T-helper 9 cell (primary cell): ENCODE data around the gene POU2AF3.
"Not testable (repeated sequence)": the region's sequence is repeated elsewhere in the genome, so short reads cannot be mapped to it uniquely, and the experiment has no call there.

Source experiments
- DNase-seq: peaks from one replicate; pipeline ENCODE4 v3.0.0-alpha.2; 2020
- total RNA-seq, 2 donors: gene quantifications; one replicate each; lab custom pipeline; 2026; lab: John Stamatoyannopoulos, UW

The POU2AF3 gene, protein sequence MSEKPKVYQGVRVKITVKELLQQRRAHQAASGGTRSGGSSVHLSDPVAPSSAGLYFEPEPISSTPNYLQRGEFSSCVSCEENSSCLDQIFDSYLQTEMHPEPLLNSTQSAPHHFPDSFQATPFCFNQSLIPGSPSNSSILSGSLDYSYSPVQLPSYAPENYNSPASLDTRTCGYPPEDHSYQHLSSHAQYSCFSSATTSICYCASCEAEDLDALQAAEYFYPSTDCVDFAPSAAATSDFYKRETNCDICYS
- total RNA-seq, result 0 reads per million in 2 donors

DNA sequence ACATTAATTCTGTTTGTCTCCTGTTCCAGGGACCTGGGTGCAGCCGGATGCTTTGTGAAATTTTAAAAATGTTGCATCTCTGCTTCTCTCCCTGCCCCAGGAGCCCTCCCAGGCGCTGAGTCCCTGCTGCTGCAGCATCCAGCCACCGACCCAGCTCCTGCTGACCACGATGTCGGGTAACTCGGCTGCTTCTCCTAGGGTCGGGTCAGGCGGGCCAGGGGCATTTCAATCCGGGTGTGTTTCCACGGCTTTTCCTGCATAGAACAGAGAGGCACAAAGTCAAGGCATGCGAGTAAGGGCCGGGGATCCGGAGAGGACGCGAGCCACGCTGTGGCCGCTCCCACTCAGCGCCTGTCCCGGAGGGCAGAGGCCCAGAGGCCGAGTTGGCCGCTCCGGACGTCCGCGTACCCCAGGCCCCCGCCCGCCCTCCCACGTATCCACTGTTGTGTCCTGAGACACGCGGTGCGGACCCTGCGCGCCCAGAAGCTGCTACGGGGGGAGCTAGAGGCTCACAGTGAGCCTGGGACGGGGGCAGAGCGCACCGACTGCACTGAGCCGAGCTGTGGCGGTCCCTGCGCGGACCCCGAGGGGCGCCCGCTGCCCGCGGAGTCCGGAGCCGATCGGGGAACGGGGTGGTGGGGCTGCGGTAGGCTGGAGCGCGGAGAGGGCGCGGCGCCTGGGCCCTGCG, at the start of gene POU2AF3:
Gene POU2AF3 (plus strand): TSS at position 134 of the 688 bp plus-strand sequence. CDS start 36 bp downstream, at position 170.
- DNase-seq, result no peak

DNA sequence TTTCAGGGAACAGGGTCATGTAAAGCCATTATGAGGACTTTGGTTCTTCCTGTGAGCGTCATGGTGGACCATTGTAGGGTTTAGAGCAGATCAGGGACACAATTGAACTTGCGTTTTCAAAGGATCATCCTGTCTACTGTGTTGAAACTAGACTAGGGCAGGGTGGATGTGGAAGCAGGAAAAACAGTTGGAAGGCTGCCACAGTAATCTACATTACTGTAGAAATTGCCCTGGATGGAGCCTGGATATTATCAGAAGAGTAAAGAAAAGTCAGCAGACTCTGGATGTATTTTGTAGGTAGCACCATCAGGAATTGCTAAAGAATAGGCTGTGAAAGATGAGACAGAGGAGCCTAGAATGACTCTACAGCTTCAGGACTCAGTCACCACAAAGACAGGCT, 47.4 kb upstream of the POU2AF3 start:
- no peak for DNase-seq

DNA sequence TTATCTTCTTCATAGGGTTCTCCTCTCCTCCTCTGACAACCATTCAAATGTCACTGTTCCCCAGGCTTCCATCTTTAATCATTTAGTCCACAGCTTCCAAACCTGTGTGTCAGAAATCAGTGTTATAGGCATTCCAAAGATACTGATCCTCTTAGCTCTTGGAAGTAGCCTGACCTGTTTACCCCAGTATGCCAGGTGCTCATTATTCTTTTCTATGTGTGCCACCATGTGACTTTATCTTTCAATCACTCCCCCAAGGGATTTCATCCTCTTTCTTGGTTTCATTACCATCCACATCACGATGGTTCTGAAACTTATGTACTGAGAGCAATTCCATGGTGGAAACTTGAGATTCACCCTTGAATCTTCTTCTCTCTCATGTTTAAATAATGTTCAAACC, 45.2 kb upstream of the POU2AF3 start:
- DNase-seq, result no peak

DNA sequence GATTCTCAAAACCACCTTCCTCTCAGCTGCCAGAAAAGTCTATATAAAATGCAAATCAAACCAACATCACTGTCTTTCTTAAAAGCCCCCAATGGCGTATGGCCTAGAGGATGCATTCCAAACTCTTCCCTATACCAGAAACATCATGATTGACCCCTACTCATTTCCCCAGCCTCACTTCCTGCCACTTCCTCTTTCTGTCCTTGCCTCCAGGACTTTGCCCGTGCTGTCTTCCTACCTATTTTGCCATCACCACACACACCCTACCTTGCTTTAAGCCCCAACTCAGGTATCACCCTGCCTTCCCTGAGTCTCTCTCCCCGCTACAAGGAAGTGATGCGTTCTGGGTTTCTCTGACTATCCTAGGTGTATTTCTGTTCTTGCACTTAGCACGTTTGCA, 44.7 kb upstream of the POU2AF3 start:
- DNase-seq, result no peak

DNA sequence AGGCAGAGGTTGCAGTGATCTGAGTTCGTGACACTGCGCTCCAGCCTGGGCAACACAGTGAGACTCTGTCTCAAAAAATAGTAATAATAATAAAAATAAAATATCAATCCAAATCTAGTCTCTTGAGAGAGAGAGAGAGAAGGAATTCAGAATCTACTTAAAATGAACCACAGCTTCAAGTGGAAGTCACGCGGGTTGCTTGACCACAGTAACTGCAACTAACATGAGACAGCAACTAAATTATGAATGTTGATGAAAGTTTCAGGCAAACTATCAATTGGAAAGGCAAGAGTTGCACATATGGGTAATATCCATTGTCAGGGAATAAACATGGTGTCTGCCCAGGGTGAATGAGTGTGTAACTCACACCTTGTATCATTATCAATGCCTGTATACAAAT, 40.3 kb upstream of the POU2AF3 start:
- DNase-seq, result no peak

DNA sequence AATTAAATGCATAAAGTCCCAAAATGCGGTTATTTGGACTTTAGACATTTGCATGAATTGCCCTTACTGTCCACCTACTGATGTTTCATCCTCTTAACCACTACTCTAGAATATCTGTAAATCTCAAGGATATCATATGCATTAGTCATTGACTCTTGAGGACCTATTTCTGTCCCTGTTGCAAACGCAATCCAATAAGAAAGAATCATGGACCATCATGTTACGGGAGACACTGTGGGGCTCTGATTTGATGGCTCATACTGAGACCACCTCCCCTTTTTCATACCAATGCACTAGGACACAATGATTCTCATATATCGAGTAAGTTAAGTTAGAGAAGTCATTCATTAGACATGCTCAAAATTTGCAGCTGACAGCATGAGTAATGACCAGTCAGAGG, 38.5 kb upstream of the POU2AF3 start:
- DNase-seq, result no peak

DNA sequence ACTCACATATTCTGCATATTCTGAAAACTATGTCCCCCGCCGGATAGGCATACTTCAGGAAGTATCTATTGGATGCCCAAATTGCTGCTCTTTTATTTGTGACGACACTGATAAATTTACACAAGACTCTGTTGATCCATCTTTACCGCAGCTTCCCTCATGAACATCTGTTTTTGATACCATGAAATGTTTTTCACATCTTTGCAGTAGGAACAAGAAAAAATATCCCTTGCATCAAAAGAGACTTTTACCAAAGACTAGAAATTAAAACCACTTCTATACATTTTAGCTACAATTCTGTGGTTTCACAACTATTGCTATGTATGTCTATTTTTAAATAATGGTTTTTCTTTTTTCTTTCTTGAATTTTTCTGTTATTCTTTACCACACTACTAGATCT, 37.5 kb upstream of the POU2AF3 start:
- DNase-seq, result no peak

DNA sequence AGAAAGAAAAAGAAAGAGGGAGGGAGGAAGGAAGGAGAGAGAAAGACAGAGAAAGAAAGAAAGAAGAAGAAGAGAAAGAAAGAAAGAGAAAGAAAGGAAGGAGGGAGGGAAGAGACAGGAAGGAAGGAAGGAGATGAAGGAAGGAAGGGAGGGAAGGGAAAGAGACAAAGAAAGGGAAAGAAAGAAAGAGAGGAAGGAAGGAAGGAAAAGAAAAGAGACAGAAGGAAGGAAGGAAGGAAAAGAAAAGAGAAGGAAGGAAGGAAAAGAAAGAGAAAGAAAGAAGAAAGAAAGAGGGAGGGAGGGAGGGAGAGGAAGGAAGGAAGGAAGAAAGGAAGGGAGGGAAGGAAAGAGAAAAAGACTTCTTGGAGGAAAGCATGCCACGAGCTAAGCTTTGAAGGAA, 33.7 kb upstream of the POU2AF3 start:
- DNase-seq, result no peak

DNA sequence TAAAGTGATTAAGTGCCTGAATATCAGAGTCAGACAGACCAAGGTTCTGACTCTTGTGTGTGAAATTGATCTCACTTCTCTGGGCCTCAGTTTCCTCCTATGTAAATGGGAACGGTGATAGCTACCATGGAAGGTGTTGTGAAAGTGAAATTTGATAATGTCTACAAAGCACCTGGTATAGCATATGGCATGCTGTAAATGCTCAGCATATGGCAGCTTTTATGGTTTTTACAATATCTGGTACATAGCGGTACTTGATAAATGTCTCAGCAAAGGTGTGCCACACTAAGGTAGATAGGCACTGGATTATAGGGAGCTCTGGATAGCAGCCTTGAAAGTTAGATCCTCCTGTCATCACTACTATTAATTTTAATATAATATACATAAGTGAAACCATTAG, 32.9 kb upstream of the POU2AF3 start:
- no peak for DNase-seq

DNA sequence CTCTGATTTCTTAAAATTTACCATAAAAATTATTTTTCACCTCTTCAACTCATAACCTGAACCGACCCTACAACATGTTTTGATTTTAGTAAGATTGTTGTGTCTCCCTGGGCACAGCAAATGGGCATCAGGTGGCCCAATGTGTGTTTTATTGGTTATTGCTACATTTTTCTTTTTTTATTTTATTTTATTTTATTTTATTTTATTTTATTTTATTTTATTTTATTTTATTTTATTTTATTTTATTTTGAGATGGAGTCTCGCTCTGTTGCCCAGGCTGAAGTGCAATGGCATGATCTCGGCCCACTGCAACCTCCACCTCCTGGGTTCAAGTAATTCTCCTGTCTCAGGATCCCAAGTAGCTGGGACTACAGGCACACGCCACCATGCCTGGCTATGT, 30.0 kb upstream of the POU2AF3 start:
- not testable (repeated sequence) for DNase-seq

DNA sequence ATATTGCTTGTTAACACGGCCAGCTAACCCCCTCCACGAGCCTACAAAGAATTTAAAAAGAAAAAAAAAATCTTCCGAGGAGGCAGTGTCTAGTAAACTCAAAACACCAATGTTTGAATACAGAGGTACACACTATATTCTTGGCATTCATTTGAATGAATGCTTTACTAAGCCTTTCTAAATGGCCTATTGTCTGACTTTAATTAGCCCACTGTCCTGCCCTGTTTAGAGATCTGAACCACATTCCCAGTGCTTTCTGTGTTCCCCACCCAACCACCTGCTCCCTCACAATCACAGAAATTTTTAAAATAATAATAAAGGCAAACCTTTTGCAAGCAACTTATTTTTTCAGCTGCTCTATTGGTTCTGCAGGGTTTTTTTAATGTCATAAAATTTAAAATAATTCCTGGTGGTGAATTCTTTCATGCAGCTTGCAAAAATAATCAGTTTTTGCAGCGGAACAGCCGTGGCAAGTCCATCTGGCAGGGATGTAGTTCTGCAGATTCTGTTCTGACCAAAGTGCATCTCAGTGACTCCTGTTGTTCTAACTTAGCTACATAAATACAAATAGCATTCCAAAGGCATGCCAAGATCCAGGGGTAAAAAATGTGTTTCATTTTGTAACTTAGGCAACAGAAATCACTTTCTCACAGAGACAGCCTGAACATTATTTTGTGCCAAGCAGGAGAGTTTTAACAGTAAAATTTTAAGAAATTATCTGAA, 29.0 kb upstream of the POU2AF3 start:
- DNase-seq, result no peak

DNA sequence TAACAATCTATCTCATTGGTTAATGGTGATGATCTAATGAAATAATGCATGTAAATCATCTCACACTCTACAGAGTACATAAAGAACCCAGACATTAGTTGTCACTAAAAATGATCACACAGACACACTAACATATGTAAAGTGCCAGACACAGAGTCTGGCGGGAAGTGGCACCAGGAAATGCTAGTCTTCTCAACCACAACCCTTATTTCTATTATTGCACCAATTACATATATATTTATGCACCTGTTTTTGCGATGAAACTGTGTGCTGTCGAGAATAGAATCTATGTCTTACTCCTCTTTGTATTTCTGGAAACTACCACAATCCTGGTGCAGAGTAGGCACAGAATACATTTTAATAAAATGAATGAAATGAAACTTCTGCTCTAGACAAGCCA, 25.9 kb upstream of the POU2AF3 start:
- no peak for DNase-seq

DNA sequence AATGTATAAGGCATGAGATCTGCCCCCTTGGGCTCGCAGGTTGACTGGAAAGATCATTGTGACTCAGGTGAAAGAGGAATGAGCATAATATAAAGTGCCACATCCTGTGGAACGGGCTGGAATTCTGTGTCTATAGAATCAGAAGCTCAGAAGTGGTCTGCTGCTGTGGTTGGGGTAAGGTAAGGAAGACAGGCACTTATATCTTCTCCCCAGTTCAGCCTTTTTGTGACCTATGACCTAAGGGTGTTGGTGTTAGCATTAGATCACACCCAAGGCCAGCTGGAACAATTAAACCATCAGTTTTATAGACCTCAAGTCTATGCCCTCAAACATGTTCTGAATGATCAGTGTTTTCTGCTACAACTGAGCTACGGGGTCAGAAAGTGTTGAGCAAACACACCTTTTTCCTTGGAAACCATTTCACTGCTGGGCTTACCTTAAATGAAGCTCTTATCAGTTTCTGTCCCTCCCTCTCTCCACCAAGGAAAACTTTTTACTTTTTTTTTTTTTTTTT, 15.7 kb upstream of the POU2AF3 start:
- no peak for DNase-seq

DNA sequence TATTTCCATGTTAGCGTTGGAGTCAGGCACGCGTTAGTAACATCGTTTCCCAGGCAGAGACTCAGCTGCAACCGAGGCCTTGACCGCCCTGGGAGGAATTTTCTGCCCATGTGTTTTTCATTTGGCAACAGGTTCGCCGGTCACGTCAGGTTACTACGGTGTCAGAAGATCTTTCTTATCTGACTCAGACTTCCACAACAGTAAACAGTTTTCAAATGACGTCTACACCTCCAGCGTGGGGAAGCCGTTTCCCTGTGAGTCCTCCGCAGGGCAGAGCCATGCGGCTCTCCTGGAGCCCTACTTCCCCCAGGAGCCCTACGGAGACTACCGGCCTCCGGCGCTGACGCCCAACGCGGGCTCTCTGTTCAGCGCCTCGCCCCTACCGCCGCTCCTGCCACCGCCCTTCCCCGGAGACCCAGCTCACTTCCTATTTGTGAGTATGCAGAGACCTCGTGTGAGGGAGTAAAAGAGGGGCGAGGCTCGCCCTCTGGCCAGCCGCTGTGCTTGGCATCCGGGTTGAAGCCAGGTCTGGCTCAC, 14.3 kb upstream of the POU2AF3 start:
- no peak for DNase-seq

DNA sequence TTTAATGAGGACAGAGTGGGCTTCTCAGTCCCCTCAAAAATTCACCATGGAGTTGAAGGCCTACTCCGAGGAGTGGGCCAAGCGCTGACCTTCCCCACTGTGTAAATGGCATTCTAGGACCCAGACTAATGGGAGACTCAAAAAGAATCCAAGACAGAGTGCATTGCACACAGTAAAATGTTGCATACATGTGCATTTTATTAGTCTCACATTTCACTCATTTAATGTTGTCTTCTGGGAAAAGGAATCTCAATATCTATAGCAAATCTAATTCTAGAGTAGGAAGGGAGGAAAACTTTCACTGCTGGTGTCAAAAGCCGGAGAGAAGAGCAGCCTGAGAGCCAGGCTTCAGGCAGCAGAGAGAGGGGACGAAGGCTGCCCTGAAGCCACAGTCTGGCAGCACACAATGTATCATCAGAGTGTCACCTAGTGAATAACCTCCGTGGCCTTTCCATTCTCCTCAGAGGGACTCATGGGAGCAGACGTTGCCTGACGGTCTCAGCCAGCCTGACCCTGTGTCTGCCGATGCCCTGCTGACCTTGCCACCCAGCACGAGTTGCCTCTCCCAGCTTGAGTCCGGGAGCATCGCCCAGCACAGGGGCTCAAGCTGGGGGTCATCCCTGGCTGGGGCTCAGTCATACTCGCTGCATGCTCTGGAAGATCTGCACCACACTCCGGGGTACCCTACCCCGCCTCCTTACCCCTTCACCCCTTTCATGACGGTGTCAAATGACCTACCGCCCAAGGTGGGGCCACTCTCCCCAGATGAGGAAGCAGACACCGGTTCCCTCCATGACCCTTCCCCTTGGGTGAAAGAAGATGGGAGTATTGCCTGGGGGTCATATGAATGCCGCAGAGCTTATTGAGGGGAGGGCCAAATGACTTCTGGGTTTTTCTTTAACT, 12.9 kb upstream of the POU2AF3 start:
- DNase-seq, result no peak

DNA sequence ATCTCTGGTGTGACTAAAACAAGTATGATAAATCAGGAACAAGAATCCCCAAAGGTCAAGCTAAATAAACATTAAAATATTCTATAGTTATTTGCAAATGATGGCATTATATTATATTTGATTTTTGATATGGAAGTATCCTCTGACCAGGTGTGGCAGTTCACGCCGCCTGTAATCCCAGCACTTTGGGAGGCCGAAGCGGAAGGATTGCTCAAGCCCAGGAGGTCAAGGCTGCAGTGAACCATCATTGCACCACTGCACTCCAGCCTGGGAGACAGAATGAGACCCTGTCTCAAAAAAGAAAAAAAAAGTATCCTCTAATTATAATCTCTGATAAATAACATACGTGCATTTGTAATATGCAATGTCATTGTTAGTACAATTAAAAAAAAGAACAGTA, 6.6 kb upstream of the POU2AF3 start:
- DNase-seq, result no peak

DNA sequence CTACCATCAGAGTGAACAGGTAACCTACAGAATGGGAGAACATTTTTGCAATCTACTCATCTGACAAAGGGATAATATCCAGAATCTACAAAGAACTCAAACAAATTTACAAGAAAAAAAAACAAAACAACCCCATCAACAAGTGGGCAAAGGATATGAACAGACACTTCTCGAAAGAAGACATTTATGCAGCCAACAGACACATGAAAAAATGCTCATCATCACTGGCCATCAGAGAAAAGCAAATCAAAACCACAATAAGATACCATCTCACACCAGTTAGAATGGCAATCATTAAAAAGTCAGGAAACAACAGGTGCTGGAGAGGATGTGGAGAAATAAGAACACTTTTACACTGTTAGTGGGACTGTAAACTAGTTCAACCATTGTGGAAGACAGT, 5.9 kb upstream of the POU2AF3 start:
- not testable (repeated sequence) for DNase-seq

DNA sequence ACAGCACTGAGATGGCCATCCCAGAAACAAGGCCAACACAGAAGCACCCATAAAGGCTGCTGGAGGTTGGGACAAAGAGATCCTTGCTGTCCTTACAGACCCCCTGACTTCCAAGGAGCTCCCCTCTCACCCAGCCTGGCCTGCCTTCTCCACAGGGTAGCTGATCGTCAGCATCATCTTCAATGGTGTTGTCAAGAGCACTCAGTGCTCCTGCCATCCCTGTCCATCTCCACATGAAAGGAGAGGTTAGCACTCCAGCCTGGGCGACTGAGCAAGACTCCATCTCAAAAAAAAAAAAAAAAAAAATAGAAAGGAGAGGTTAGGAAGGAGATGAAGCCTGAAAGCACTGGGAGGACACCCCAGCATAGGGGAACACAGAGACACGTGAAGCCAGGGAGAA, 2.1 kb upstream of the POU2AF3 start:
- no peak for DNase-seq

DNA sequence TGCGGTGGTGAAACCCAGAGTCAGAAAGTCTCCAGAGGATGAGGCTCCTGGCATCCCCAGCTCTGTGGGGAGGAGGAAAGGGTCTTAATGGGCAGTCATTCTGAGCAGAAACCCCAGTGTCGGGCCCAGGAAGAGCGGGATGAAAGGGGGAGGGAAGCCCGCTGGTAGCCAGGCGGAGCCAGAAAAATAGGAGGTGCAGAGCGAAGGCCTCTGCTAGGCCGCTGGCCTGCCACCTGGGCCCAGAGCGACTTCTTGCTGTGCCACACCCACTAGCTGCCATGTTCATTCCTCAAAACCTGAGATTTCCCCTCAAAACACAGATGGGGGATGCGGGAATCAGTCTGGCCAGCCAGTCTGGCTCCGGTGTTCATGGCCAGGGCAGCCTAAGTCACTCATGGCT, 650 bp upstream of the POU2AF3 start:
- no peak for DNase-seq

DNA sequence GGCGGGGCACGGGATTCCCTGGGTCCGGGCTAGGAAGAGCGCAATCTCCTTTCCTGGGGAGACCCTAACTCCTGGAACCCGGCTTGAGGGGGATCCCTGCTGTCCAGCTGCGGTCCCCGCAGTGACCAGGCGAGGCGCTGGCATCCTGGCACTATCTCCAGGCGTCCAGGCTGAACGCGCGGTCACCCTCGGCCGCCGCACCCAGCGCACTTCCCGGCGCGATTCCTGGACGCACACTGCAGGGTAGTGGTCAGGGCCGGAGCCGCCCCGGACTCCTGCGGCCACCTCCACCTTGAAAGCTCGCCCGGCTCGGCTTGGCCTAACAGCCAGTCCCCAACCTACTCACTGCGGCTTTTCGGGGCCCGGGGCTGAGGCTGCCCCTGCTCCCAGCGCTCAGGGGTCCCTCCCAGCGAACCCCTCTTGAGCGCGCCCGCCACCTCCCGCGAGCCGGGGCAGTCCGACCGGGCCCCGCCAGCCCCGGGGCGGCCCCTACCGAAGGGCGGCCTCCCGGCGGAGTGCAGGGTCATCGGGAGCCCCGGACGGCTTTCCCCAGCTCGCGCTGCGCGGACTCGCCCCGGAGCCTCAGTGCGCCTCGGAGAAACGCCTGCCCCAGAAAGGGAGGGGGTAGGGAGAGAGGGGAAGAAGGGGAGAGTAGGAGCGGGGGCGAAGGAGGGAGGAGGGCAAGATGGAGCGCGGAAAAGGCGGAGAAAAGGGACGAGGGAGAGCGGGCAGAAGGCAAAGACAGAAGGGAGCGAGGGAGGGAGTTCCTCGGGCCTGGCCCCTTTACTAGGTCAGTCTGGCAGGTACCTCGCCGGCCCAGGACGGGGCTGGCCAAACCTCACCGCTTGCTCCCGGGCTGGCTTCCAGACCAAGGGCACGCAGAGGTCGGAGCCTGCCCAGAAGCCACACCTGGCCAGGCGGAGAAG, 1.0 kb downstream of the POU2AF3 start:
- DNase-seq, result no peak

DNA sequence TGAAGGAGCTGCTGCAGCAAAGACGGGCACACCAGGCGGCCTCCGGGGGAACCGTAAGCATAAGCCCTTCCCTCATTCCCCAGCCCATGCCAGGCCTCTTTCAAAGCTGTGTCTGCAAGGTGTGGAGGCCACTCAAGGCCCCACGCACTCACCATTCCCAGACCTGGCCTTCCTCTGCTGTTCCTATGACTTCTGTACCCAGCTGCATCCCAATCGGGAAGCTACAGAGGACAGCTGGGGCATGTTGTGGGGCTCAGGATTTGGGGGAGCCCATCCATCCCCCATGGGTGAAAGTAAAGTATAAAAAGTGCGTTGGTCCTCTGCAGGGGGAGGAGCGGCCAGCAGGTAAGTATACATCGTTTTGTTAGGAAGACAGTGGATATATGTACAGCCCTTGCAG, 2.2 kb downstream of the POU2AF3 start:
- DNase-seq, result no peak
